Thoracic aorta (tissue), 2 donors: Measurements from ENCODE around the gene AUTS2. TPM values are rescaled to one million over a fixed set of nuclear protein-coding genes. Genes with fewer than 3 reads are reported as not detected.

Experiments
- ATAC-seq: fragments of 150-250 bp; one replicate; pipeline ENCODE4 v1.8.0; 2017; ENCODE audit warnings: low read depth; ENCODE audit not compliant: insufficient number of reproducible peaks, low FRiP score
- DNase-seq: peaks from one replicate; pipeline ENCODE4 v3.0.0-alpha.2; 2020; ENCODE audit warnings: low spot score
- H3K27ac ChIP-seq, 2 donors: fragments of 200-600 bp; sonication (generic); 1 replicate in 1 of 2; 2 replicates in 1 of 2; pipeline ENCODE4 v1.5.1; 2016; ENCODE audit warnings: mild to moderate bottlenecking in 2 of 2, moderate library complexity in 2 of 2
- H3K27me3 ChIP-seq: fragments of 200-600 bp; sonication (generic); replicated peaks from 2 replicates; pipeline ENCODE4 v1.6.0; 2016; ENCODE audit warnings: mild to moderate bottlenecking; ENCODE audit not compliant: insufficient read depth
- H3K36me3 ChIP-seq: fragments of 200-600 bp; sonication (generic); one replicate; pipeline ENCODE4 v1.5.1; 2016
- H3K4me1 ChIP-seq, 2 donors: fragments of 200-600 bp; sonication (generic); 1 replicate in 1 of 2; 2 replicates in 1 of 2; pipeline versions ENCODE4 v1.5.1 to v1.6.0; 2016; ENCODE audit warnings: low read depth in 2 of 2, mild to moderate bottlenecking in 1 of 2; ENCODE audit not compliant: control insufficient read depth in 1 of 2
- H3K4me3 ChIP-seq: fragments of 200-600 bp; sonication (generic); 2 replicates; pipeline ENCODE4 v1.5.1; 2016; ENCODE audit warnings: mild to moderate bottlenecking
- H3K9me3 ChIP-seq: fragments of 200-600 bp; sonication (generic); 2 replicates; pipeline ENCODE4 v1.5.1; 2016
- CTCF ChIP-seq: fragments of 200-600 bp; sonication (generic); IDR thresholded peaks from one replicate; pipeline ENCODE4 v1.5.1; 2019; ENCODE audit warnings: antibody characterized with exemption
- total RNA-seq, 2 donors: library from RNA; depleted of rRNA; stranded (reverse); fragments of >200 nt; gene quantifications; one replicate each; pipeline versions ENCODE4 v1.1.0 to v1.2.3, GENCODE V29; 2016

The AUTS2 gene
- total RNA-seq, 2 donors from 2014 or later = 49.4 to 101 TPM

DNA sequence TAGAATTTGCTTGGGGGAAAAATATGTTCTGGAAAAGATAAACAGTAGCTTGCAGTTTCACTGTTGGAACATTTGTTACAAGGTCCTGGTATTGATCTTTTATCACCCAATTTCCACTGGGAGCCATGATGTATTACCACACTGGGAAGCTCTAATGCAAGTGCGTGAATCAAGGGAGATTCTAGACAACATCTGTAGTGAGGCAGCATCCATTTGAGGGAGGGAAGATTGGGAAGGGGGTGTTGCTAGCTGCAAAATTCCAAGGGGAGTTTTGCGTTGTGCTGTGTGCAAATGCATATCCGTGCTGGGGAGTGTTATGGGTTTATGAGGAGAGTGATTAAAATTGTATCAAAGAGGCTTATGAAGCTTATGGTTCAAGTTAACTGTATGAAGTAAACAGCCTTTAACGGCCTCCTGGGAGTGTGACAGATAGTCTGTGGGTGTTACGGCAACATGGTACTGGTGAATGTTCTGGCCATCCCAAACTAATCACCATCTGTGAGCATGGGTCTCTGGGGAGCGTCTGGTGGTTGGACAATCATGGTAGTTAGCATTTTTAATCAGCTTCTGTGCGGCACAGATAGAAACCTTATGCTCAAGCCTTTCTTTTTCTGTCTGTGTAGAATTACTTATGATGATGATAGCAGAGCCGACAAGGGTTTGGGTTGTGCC, 931.8 kb downstream of the AUTS2 start:
- TF ChIP-seq CTCF = no peak
- no peaks in the 10 kb centered on the region for H3K4me1 ChIP-seq
- no peaks in the 10 kb centered on the region for H3K9me3 ChIP-seq
- H3K27ac ChIP-seq = no peak overlapping the region
- DNase-seq = no peak
- ATAC-seq = no peak
- H3K27me3 ChIP-seq = no peaks in the 10 kb centered on the region
- H3K36me3 ChIP-seq = no peaks in the 10 kb centered on the region
- no peak overlapping the region for H3K4me3 ChIP-seq

- Histone ChIP-seq H3K27me3 (no peaks in the 10 kb centered on the region), H3K27ac (no peak overlapping the region), H3K4me3 (no peak overlapping the region), H3K36me3 (no peaks in the 10 kb centered on the region), H3K9me3 (no peaks in the 10 kb centered on the region), H3K4me1 (no peaks in the 10 kb centered on the region)
- TF ChIP-seq CTCF = no peak
- DNase-seq = no peak
- no peak for ATAC-seq
Observed at GRCh38 chr7:70533614-70534013, 935.3 kb downstream of the AUTS2 start.

GRCh38 chr7:70539205-70539604, 940.9 kb downstream of the AUTS2 start:
- ATAC-seq (no peak), DNase-seq (no peak)
- Histone ChIP-seq H3K9me3 (no peaks in the 10 kb centered on the region), H3K27me3 (no peaks in the 10 kb centered on the region), H3K4me3 (no peak overlapping the region), H3K4me1 (peaks cover 0 to 15% of the 10 kb centered on the region in 2 donors), H3K36me3 (no peaks in the 10 kb centered on the region), H3K27ac (no peak overlapping the region)
- no peak for TF ChIP-seq CTCF

- no peak for DNase-seq
- Histone ChIP-seq H3K27ac (no peak overlapping the region), H3K27me3 (no peaks in the 10 kb centered on the region), H3K4me1 (peaks cover 0 to 15% of the 10 kb centered on the region in 2 donors), H3K36me3 (no peaks in the 10 kb centered on the region), H3K4me3 (no peak overlapping the region), H3K9me3 (no peaks in the 10 kb centered on the region)
- no peak for ATAC-seq
- no peak for TF ChIP-seq CTCF
Observed at GRCh38 chr7:70539617-70540016, 941.3 kb downstream of the AUTS2 start.

DNA sequence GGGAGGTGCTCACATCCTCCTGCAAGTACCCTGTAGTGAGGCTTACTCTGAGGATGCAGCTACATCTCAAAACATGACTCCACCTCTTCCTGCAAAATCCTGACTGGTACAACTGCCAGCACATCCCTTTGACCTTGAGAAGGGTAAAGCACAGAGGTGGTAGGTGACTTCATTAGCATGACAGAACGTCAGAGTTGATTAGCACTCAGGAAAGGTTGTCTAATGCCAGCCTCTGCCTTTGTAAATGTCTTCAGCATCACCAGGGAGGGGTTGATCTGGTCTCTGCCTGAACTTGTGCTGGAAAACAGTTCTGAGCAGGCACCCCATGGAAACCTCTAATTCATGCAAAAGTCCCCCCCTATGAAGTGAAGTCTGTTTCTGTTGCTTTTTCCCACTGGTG, 942.4 kb downstream of the AUTS2 start:
- H3K4me1 ChIP-seq = peaks cover 0 to 15% of the 10 kb centered on the region in 2 donors
- DNase-seq (no peak), ATAC-seq (no peak)
- TF ChIP-seq CTCF = no peak
- no peaks in the 10 kb centered on the region for H3K9me3 ChIP-seq
- no peaks in the 10 kb centered on the region for H3K36me3 ChIP-seq
- no peaks in the 10 kb centered on the region for H3K27me3 ChIP-seq
- no peak overlapping the region for H3K27ac ChIP-seq
- no peak overlapping the region for H3K4me3 ChIP-seq
